Measurements from ENCODE around the gene DNAL1. TPM values are rescaled to one million over a fixed set of nuclear protein-coding genes. Genes with fewer than 3 reads are reported as not detected.

Gene DNAL1
- total RNA-seq, 1 donor from 2014 or later: 2.6 TPM

DNA sequence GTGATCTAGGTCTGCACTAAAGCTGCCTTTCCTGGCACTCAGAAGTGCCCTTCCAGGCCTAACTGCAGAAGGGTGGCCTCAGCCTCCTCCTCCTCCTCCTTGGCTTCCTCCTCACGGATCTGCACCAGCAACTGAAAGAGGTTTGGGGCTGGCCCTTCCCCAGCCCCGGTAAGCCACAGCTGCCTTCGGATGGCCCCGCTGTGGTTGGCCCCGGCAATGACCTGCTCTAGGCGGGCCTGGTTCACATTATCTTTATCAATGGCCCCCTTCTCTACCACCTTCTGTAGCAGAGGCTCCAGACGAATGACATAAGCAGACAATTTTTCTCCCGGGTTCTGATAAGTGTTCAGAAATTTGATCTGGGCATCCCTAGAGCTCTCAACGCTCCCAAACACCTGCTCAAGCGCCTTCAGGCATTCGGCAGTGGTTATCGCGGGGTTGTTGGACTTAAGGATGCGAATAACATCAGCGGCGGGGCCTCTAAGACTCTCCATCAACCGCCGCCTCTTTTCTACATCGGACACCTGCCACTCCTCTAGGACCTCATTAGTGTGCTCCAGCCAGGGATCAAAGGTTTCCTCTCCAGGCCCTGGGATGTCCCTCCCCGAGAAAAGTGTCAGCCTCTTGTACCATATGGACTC is 67.9 kb downstream of the DNAL1 start:
- TF ChIP-seq, protein P1, sequence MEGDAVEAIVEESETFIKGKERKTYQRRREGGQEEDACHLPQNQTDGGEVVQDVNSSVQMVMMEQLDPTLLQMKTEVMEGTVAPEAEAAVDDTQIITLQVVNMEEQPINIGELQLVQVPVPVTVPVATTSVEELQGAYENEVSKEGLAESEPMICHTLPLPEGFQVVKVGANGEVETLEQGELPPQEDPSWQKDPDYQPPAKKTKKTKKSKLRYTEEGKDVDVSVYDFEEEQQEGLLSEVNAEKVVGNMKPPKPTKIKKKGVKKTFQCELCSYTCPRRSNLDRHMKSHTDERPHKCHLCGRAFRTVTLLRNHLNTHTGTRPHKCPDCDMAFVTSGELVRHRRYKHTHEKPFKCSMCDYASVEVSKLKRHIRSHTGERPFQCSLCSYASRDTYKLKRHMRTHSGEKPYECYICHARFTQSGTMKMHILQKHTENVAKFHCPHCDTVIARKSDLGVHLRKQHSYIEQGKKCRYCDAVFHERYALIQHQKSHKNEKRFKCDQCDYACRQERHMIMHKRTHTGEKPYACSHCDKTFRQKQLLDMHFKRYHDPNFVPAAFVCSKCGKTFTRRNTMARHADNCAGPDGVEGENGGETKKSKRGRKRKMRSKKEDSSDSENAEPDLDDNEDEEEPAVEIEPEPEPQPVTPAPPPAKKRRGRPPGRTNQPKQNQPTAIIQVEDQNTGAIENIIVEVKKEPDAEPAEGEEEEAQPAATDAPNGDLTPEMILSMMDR (conservative IDR thresholded peaks at IDR 0.05; ENCODE audit: low read depth, low read length): no peak
- peak overlapping the region; percentile 75 for H3K4me3 ChIP-seq (ENCODE audit: low read depth, low read length)
- no peak for DNase-seq (ENCODE audit: low read depth)

DNA sequence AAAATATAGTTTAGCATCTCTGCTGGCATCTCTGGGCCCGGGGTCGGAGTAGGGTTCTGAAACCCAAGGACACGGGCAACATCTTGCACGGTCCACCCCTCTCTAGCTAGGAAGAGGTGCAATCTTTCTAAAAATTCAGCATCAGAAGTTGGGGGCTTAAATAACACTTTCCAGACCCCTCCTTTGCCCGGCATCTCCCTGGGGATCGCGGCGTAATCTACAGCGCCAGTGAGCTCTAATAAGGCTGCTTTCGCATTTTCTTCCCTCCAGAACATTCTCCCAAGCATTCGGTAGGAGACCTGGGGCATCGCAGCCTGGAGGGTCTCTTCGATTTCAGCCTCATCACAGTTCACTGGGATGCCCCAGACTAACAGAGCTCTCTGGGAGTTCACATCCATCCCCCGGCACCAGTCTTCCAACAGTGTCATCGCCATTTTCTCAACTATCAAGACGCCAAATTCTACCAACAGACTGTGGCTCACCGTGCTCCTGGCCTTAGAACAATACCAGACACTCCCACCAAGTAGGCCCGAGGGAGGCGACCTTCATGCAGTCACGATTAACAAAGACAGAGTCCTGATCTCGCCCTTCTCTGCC is 68.5 kb downstream of the DNAL1 start:
- DNase-seq (ENCODE audit: low read depth): no peak
- TF ChIP-seq, protein P1 (conservative IDR thresholded peaks at IDR 0.05; ENCODE audit: low read depth, low read length): no peak
- H3K4me3 ChIP-seq (ENCODE audit: low read depth, low read length): peak overlapping the region; percentile 75

DNA sequence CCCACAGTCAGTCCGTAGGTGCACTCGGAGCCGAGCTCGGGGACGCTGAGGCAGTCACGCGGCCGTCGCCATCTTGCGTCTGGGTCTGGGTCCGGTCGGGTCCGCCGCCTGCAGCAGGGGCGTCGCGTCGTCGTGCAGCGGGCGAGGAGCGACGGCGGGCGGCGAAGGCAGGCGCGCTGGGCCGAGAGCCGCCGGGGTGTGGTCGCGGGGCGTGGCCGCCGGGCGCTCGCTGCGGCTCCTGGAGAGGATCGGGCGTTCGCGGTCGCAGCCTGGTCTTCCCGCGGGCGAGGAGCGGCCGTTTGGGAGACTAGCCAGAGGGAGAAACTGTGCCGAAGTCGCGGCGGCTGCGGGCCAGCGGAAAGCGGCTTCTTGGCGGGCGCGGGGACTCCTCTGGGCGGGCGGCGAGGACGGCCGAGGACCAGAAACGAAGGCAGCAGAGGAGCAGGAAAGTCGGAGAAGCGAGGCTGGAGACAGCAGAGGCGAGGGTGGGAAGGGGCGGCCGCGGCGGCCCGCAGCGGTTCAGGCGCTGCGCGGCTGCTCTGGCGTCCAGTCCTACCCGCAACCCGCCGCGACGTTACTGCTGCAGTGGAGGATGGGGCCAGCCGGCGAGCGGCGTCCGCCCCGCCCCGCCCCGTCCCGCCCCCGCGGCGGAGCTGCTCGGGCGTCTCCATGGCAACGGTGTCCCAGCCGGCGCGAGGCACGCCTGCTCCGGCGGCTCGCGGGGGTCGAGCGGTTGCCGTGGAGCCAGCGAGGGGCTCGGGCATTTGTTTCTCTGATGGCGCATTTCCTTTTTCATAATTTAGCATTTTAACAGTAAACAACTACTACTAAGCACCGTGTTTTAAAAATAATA is 69.2 kb downstream of the DNAL1 start, which contains the start of gene PNMA1:
Gene PNMA1, minus strand, starts transcription at position 582 of the 853 bp plus-strand sequence. CDS start 745 bp downstream, outside the sequence.
- peak within 1 kb of the TSS; percentile 75 for H3K4me3 ChIP-seq (ENCODE audit: low read depth, low read length)
- TF ChIP-seq, protein P1 (conservative IDR thresholded peaks at IDR 0.05; ENCODE audit: low read depth, low read length): no peak
- no peak for DNase-seq (ENCODE audit: low read depth)

DNA sequence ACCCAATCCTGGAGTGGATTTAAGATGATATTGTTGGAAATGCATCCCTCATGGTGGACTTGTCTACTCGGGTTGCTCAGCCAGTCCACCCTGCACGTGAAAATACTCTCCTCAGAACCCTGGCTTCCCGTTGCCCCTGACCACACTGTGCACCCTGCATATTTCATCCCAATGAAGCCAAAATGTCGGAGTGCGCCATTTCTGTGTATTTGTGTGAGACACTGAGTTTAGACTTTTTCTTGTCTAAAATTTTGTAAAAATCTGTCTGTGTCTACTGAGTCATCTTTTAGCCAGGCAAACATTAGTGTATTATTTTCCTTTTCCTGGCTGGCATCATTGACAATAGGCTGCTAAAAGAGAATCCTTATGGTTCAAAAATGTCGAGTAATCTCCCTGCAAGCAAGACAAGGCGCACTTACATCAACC is 69.9 kb downstream of the DNAL1 start:
- no peak for DNase-seq (ENCODE audit: low read depth)
- TF ChIP-seq, protein P1 (conservative IDR thresholded peaks at IDR 0.05; ENCODE audit: low read depth, low read length): no peak
- H3K4me3 ChIP-seq (ENCODE audit: low read depth, low read length): peak overlapping the region; percentile 75

DNA sequence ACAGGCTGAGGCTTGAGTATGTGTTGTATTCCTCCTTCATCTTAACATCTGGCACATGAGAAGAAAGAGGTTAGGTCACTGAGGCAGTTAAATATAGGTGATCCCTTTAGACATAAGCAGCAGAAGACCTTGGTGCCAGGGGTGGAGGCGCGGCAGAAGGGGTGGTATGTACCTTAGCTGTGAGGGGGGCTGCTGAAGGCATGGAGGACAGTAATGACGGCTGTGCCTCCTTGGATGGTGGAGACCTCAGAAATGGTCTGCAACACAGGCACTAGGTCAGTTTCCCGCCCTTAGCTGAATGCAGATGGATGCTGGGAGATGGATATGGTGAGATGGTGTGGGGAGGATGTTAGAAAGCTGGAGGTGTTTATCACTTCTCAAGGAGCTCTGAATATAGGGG is 70.9 kb downstream of the DNAL1 start:
- H3K4me3 ChIP-seq (ENCODE audit: low read depth, low read length): no peak overlapping the region
- no peak for DNase-seq (ENCODE audit: low read depth)
- TF ChIP-seq, protein P1 (conservative IDR thresholded peaks at IDR 0.05; ENCODE audit: low read depth, low read length): no peak

DNA sequence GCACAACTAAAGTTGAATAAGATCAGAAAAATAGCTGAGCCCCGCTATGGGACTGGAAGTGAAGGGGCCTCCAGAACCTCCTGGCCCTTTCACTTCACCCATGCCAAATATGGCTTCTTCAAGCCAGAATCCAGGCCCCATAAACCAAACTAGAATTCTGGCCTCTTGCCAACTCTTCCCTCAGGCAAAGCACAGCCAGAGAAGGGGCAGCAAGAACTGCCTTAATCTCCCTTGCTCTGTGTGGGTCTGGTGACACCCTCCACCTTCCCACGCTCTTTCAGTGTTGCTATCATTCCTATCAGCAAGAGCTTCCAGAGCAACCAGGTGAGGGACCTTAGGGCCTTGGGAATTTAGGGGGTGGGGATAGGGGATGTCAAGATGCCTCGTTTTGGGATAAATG is 72.5 kb downstream of the DNAL1 start:
- H3K4me3 ChIP-seq (ENCODE audit: low read depth, low read length): no peak overlapping the region
- DNase-seq (ENCODE audit: low read depth): no peak
- TF ChIP-seq, protein P1 (conservative IDR thresholded peaks at IDR 0.05; ENCODE audit: low read depth, low read length): no peak
